ENCODE measurements around the gene ARHGEF7. TPM values are rescaled to one million over a fixed set of nuclear protein-coding genes. Genes with fewer than 3 reads are reported as not detected.

The ARHGEF7 gene
- total RNA-seq, 1 donor from 2014 or later = 270 TPM

DNA sequence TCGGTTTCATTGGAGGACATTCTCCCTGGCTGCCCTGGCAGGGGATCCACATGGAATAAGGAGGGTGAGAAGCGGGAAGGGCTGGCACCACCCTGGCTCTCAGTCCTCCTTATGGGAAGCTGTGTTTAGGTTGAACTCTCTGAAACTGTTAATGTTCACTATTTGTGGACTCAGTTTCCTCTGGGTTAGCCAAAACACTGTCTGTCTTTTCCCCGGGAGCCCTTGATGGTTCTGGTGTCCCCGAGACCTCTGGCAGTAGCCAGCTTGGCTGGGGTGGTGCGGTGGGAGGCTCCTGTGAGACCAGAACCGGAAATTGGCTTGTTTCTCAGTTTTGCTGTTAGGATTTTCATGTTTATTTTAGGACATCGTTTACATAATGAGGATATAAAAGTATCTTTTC, 157.0 kb downstream of the ARHGEF7 start:
- Mint-ChIP-seq H3K4me3 (ENCODE audit: unreplicated experiment) (no peak overlapping the region), H3K36me3 (ENCODE audit: low read depth, unreplicated experiment) (peaks cover 65% of the 10 kb centered on the region), H3K4me1 (ENCODE audit: unreplicated experiment) (peaks cover 30% of the 10 kb centered on the region), H3K9me3 (ENCODE audit: unreplicated experiment) (no peaks in the 10 kb centered on the region), H3K27me3 (ENCODE audit: unreplicated experiment) (peaks cover 4% of the 10 kb centered on the region), H3K27ac (ENCODE audit: unreplicated experiment) (peak overlapping the region; percentile 10)
- TF ChIP-seq, protein P1, sequence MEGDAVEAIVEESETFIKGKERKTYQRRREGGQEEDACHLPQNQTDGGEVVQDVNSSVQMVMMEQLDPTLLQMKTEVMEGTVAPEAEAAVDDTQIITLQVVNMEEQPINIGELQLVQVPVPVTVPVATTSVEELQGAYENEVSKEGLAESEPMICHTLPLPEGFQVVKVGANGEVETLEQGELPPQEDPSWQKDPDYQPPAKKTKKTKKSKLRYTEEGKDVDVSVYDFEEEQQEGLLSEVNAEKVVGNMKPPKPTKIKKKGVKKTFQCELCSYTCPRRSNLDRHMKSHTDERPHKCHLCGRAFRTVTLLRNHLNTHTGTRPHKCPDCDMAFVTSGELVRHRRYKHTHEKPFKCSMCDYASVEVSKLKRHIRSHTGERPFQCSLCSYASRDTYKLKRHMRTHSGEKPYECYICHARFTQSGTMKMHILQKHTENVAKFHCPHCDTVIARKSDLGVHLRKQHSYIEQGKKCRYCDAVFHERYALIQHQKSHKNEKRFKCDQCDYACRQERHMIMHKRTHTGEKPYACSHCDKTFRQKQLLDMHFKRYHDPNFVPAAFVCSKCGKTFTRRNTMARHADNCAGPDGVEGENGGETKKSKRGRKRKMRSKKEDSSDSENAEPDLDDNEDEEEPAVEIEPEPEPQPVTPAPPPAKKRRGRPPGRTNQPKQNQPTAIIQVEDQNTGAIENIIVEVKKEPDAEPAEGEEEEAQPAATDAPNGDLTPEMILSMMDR (IDR thresholded peaks at IDR 0.05; ENCODE audit: unreplicated experiment) = no peak
- DNase-seq (ENCODE audit: low spot score) = no peak

DNA sequence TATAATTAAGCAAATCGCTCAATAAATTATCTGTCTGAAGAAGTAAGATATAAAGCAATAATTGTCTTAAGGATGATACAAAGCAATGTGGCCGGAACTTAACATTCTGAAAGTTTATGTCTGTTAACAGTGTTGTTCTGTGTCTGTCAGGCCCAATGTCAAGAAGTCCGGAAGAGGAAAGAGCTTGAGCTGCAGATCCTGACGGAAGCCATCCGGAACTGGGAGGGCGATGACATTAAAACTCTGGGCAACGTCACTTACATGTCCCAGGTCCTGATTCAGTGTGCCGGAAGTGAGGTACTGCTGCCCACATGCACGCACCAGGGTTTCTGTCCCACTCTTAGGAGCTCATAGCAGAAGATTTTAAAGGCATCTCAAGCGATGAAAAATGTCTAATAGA, 160.3 kb downstream of the ARHGEF7 start:
- H3K27ac Mint-ChIP-seq (ENCODE audit: unreplicated experiment) = no peak overlapping the region
- peaks cover 74% of the 10 kb centered on the region for H3K36me3 Mint-ChIP-seq (ENCODE audit: low read depth, unreplicated experiment)
- no peaks in the 10 kb centered on the region for H3K9me3 Mint-ChIP-seq (ENCODE audit: unreplicated experiment)
- H3K27me3 Mint-ChIP-seq (ENCODE audit: unreplicated experiment) = peaks cover 5% of the 10 kb centered on the region
- TF ChIP-seq, protein P1 (IDR thresholded peaks at IDR 0.05; ENCODE audit: unreplicated experiment) = no peak
- no peak for DNase-seq (ENCODE audit: low spot score)
- peak overlapping the region; percentile 38 for H3K4me3 Mint-ChIP-seq (ENCODE audit: unreplicated experiment)
- peaks cover 2% of the 10 kb centered on the region for H3K4me1 Mint-ChIP-seq (ENCODE audit: unreplicated experiment)

DNA sequence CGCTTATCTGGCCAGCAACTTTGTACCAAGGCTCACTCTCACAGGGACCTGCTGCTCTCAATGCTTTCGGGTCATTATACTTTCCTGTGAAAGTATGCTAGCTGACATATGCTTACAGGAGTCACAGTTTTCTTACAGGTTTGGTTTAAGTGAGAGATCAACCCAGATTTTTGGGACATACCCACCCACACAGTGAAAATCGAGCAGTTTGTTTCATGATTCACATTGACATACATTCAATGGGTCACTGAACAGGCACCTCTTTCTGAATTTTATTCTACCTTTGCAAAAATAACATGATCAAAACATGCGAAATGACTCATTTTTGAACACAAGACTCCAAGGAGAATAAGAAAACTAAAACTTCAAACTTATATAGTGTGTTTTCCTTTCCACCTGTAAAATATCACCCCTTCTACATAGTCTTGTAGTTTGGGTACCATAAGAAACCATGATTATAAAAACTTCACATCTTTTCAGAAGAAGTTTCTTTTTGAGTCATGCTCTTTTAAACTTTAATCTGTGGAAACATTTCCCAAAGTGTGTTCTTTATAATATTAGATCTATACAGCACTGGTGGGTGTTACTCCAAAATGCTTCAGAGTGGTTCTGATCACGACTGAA, 161.0 kb downstream of the ARHGEF7 start:
- Mint-ChIP-seq H3K27ac (ENCODE audit: unreplicated experiment) (no peak overlapping the region), H3K9me3 (ENCODE audit: unreplicated experiment) (no peaks in the 10 kb centered on the region), H3K36me3 (ENCODE audit: low read depth, unreplicated experiment) (peaks cover 71% of the 10 kb centered on the region), H3K4me1 (ENCODE audit: unreplicated experiment) (no peaks in the 10 kb centered on the region), H3K4me3 (ENCODE audit: unreplicated experiment) (no peak overlapping the region), H3K27me3 (ENCODE audit: unreplicated experiment) (peaks cover 5% of the 10 kb centered on the region)
- TF ChIP-seq, protein P1 (IDR thresholded peaks at IDR 0.05; ENCODE audit: unreplicated experiment) = no peak
- DNase-seq (ENCODE audit: low spot score) = no peak

DNA sequence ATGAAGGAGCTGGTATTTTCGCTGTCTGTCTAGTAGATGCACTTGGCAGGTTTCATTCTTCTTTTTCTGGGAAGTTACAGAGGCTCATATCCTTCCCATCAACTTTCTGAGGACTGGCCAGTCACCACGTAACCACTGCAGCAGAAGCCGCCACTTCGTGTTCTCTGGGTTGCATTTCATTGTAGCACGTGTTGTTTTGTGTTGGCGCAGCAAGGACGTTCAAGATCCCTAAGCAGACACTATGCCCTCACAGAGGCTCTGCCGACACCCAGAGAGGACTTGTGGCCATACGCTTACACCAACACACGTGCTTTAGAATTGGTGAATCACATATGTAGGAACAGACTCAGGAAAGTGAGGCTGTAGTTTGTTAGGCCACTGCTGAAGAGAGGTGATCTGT, 163.1 kb downstream of the ARHGEF7 start:
- H3K27ac Mint-ChIP-seq (ENCODE audit: unreplicated experiment) = no peak overlapping the region
- peaks cover 4% of the 10 kb centered on the region for H3K27me3 Mint-ChIP-seq (ENCODE audit: unreplicated experiment)
- no peak for DNase-seq (ENCODE audit: low spot score)
- TF ChIP-seq, protein P1 (IDR thresholded peaks at IDR 0.05; ENCODE audit: unreplicated experiment) = no peak
- H3K4me1 Mint-ChIP-seq (ENCODE audit: unreplicated experiment) = peaks cover 4% of the 10 kb centered on the region
- H3K9me3 Mint-ChIP-seq (ENCODE audit: unreplicated experiment) = no peaks in the 10 kb centered on the region
- no peak overlapping the region for H3K4me3 Mint-ChIP-seq (ENCODE audit: unreplicated experiment)
- peaks cover 64% of the 10 kb centered on the region for H3K36me3 Mint-ChIP-seq (ENCODE audit: low read depth, unreplicated experiment)

DNA sequence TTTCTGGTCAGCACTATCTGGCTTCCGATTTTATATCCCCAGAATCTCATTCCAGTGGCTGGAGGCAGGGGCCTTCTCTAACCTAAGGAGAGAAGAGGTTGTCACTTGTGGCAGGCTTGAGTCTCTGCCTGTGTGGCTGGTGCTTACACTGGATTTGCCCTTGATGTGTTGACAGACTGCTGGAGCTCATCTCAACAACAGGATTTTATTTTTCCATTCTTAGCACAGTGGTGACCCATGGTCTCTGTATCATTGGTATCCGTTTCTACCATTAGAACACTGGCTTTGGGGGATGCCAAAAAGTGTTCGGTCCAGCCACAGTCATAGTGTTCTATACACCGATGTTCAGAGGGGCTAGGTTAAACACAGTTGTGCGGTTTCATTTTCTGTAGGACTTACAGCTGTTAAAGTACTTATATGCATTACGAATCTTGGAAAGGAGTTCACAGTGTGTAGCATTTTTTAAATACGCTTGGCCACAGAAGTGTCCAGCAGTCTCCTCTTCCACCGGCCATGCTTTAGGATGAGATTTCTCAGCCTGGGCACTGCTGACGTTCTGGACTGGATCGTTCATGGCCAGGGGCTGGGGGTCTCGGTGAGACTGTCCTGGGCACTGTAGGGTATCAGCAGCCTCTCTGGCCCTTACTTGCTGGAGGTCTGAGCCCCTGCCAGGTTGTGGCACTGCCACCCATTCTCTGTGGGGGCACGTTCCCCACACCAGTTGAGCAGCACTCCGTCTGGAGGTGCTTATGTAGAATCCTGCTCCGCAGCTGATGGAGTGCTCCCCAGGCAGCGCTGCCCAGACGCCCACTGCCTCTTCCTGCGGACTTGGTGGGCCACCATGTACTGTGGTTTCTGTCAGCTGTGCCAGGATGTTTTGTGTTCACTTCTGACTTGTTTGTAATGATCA, 163.9 kb downstream of the ARHGEF7 start:
- Mint-ChIP-seq H3K4me1 (ENCODE audit: unreplicated experiment) (peaks cover 4% of the 10 kb centered on the region), H3K36me3 (ENCODE audit: low read depth, unreplicated experiment) (peaks cover 65% of the 10 kb centered on the region), H3K27ac (ENCODE audit: unreplicated experiment) (no peak overlapping the region)

More for the DNA sequence above, 163.9 kb downstream of the ARHGEF7 start:
- Mint-ChIP-seq H3K9me3 (ENCODE audit: unreplicated experiment) (no peaks in the 10 kb centered on the region), H3K4me3 (ENCODE audit: unreplicated experiment) (peak overlapping the region; percentile 18), H3K27me3 (ENCODE audit: unreplicated experiment) (peaks cover 4% of the 10 kb centered on the region)
- TF ChIP-seq, protein P1 (IDR thresholded peaks at IDR 0.05; ENCODE audit: unreplicated experiment) = no peak
- no peak for DNase-seq (ENCODE audit: low spot score)

All from endothelial cell (in vitro differentiated cells).